HepG2 (cell line): ENCODE measurements around the gene SCYGR5. TPM values are rescaled to one million over a fixed set of nuclear protein-coding genes. Genes with fewer than 3 reads are reported as not detected.

Source experiments
- ARNT2 ChIP-seq: sonication (generic); formaldehyde crosslinking; IDR thresholded peaks from 2 replicates; pipeline ENCODE4 v1.8.0; 2022; ENCODE audit warnings: mild to moderate bottlenecking, low read depth, missing genetic modification reagents, moderate library complexity
- CEBPG ChIP-seq: IDR thresholded peaks from 2 replicates; pipeline ENCODE4 v1.6.1; 2016
- CENPT ChIP-seq: sonication (generic); formaldehyde crosslinking; IDR thresholded peaks from 2 replicates; pipeline ENCODE4 v1.8.0; 2022; ENCODE audit warnings: low read depth, mild to moderate bottlenecking, moderate library complexity, missing genetic modification reagents
- DNMT1 ChIP-seq: sonication (generic); formaldehyde crosslinking; IDR thresholded peaks from 2 replicates; pipeline ENCODE4 v1.5.1; 2020; ENCODE audit warnings: mild to moderate bottlenecking, missing genetic modification reagents
- HNF4G ChIP-seq, 2 experiments: sonication (generic) in 1 of 2; formaldehyde crosslinking in 1 of 2; IDR thresholded peaks; 2 replicates each; pipeline versions ENCODE4 v1.4.0 to v1.6.1; 2011 to 2020; ENCODE audit warnings: borderline replicate concordance in 2 of 2, low read depth in 2 of 2, mild to moderate bottlenecking in 2 of 2, low read length in 1 of 2, missing genetic modification reagents in 1 of 2, moderate library complexity in 1 of 2
- RARA ChIP-seq: IDR thresholded peaks from 2 replicates; pipeline ENCODE4 v1.6.1; 2016; ENCODE audit warnings: missing genetic modification reagents, missing compliant biosample characterization
- ZNF451 ChIP-seq: sonication (generic); formaldehyde crosslinking; IDR thresholded peaks from 2 replicates; pipeline ENCODE4 v1.5.0; 2020; ENCODE audit warnings: mild to moderate bottlenecking, missing genetic modification reagents
- ZNF772 ChIP-seq: sonication (generic); formaldehyde crosslinking; IDR thresholded peaks from 2 replicates; pipeline ENCODE4 v1.5.0; 2020; ENCODE audit warnings: mild to moderate bottlenecking, missing genetic modification reagents
- polyA plus RNA-seq, 8 experiments: library from polyadenylated mRNA; depleted of rRNA in 3 of 8; stranded (reverse) in 7 of 8; unstranded in 1 of 8; fragments of >200 nt; fragmentation: Illumina TruSeq in 4 of 8; extraction: Trizol in 4 of 8; gene quantifications; 2 replicates each; pipeline versions ENCODE4 v1.2.1 to v1.2.3, GENCODE V29; 2011 to 2016; ENCODE audit warnings: low read depth in 4 of 8, missing spikeins in 1 of 8, mixed read lengths in 1 of 8; ENCODE audit not compliant: insufficient read depth in 1 of 8
- total RNA-seq, 5 experiments: library from RNA; depleted of rRNA; stranded (reverse); fragments of >200 nt; fragmentation: Illumina TruSeq; extraction: Trizol; gene quantifications; 2 replicates each; pipeline ENCODE4 v1.2.3, GENCODE V29; 2016; ENCODE audit warnings: low read depth in 1 of 5
- TF ChIP-seq, protein P1 (sequence below): sonication (generic); formaldehyde crosslinking; IDR thresholded peaks from 2 replicates; pipeline ENCODE4 v1.4.0; 2020; ENCODE audit warnings: mild to moderate bottlenecking, missing genetic modification reagents
- TF ChIP-seq, protein P2 (sequence below): IDR thresholded peaks from 2 replicates; pipeline ENCODE4 v1.6.1; 2016
- TF ChIP-seq, protein P3 (sequence below): sonication (generic); formaldehyde crosslinking; conservative IDR thresholded peaks from 2 replicates; pipeline ENCODE4 v1.4.0; 2020; ENCODE audit warnings: mild to moderate bottlenecking, missing genetic modification reagents, moderate library complexity
- TF ChIP-seq, protein P4 (sequence below): sonication (generic); formaldehyde crosslinking; IDR thresholded peaks from 2 replicates; pipeline ENCODE4 v1.4.0; 2020; ENCODE audit warnings: missing genetic modification reagents
- TF ChIP-seq, protein P5 (sequence below): sonication (generic); formaldehyde crosslinking; IDR thresholded peaks from 2 replicates; pipeline ENCODE4; 2020; ENCODE audit warnings: missing genetic modification reagents, mild to moderate bottlenecking, borderline replicate concordance

Gene SCYGR5
- total and polyA plus RNA-seq, 2 of the 13 experiments (the other 11 are each of a cell fraction or from before 2014, with no cell fraction given): not detected

DNA sequence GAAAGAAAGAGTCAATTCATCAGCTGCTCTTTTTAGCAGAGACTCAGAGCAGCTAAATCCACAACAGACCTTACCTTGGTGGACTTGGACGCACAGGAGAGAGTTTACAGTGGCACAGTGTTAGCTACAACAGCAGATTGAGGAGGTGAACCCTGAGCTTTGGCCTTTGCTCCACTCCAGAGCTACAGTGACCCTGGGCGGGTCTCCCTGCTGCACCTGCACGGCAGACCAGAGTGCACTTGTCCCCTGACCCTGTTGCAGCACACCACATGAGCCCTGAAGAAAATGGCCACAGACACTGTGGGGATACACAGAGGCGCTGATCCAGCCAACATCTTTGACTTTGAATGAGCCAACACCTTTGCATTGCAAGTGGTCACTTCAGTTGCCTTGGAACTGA is 40.3 kb downstream of the SCYGR5 start (continued):
- TF ChIP-seq, protein P1, sequence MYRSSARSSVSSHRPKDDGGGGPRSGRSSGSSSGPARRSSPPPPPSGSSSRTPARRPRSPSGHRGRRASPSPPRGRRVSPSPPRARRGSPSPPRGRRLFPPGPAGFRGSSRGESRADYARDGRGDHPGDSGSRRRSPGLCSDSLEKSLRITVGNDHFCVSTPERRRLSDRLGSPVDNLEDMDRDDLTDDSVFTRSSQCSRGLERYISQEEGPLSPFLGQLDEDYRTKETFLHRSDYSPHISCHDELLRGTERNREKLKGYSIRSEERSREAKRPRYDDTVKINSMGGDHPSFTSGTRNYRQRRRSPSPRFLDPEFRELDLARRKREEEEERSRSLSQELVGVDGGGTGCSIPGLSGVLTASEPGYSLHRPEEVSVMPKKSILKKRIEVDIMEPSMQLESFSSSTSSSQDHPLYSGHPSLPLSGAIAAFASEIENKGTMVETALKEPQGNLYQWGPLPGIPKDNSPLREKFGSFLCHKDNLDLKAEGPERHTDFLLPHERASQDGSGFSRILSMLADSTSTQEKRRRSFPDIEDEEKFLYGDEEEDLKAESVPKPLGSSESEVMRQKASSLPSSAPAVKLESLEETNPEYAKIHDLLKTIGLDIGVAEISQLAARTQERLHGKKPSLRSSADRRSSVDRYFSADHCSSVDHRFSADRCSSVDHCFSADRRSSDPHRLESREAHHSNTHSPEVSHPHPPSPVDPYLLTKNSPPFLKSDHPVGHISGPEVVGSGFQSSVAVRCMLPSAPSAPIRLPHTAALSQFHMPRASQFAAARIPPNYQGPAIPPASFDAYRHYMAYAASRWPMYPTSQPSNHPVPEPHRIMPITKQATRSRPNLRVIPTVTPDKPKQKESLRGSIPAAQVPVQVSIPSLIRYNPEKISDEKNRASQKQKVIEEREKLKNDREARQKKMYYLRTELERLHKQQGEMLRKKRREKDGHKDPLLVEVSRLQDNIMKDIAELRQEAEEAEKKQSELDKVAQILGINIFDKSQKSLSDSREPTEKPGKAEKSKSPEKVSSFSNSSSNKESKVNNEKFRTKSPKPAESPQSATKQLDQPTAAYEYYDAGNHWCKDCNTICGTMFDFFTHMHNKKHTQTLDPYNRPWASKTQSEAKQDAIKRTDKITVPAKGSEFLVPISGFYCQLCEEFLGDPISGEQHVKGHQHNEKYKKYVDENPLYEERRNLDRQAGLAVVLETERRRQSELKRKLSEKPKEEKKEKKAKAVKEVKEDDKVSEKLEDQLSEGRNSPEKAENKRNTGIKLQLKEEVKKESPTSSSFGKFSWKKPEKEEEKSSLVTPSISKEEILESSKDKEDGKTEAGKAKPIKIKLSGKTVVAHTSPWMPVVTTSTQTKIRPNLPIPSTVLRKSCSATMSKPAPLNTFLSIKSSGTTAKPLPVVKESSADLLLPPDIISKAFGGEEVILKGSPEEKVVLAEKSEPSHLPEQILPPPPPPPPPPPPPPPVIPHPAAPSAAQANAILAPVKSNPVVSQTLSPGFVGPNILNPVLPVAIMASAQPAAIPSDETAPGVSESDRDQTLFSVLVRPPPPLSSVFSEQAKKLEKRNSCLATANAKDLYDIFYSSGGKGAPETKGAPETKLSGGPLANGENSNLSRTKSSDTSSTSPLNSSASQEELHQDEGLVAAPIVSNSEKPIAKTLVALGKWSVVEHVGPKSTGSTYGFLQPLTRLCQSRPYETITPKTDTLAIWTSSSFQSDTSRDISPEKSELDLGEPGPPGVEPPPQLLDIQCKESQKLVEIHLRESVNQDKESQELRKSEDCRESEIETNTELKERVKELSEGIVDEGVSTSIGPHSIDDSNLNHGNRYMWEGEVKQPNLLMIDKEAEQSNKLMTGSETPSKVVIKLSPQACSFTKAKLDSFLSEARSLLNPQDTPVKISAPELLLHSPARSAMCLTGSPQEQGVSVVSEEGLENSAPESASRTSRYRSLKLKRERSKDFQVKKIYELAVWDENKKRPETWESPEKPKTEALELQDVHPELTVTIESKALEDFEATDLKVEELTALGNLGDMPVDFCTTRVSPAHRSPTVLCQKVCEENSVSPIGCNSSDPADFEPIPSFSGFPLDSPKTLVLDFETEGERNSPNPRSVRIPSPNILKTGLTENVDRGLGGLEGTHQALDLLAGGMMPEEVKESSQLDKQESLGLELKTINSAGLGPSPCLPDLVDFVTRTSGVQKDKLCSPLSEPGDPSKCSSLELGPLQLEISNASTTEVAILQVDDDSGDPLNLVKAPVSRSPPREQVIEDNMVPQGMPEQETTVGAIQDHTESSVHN: no peak
- no peak for TF ChIP-seq CENPT (CRISPR knock-in tag)
- TF ChIP-seq, protein P2, sequence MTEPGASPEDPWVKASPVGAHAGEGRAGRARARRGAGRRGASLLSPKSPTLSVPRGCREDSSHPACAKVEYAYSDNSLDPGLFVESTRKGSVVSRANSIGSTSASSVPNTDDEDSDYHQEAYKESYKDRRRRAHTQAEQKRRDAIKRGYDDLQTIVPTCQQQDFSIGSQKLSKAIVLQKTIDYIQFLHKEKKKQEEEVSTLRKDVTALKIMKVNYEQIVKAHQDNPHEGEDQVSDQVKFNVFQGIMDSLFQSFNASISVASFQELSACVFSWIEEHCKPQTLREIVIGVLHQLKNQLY (CRISPR knock-in tag): peak; percentile 57; the same call in 1 of the 2 replicates
- TF ChIP-seq, protein P3, sequence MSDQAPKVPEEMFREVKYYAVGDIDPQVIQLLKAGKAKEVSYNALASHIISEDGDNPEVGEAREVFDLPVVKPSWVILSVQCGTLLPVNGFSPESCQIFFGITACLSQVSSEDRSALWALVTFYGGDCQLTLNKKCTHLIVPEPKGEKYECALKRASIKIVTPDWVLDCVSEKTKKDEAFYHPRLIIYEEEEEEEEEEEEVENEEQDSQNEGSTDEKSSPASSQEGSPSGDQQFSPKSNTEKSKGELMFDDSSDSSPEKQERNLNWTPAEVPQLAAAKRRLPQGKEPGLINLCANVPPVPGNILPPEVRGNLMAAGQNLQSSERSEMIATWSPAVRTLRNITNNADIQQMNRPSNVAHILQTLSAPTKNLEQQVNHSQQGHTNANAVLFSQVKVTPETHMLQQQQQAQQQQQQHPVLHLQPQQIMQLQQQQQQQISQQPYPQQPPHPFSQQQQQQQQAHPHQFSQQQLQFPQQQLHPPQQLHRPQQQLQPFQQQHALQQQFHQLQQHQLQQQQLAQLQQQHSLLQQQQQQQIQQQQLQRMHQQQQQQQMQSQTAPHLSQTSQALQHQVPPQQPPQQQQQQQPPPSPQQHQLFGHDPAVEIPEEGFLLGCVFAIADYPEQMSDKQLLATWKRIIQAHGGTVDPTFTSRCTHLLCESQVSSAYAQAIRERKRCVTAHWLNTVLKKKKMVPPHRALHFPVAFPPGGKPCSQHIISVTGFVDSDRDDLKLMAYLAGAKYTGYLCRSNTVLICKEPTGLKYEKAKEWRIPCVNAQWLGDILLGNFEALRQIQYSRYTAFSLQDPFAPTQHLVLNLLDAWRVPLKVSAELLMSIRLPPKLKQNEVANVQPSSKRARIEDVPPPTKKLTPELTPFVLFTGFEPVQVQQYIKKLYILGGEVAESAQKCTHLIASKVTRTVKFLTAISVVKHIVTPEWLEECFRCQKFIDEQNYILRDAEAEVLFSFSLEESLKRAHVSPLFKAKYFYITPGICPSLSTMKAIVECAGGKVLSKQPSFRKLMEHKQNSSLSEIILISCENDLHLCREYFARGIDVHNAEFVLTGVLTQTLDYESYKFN (CRISPR knock-in tag): peak; percentile 89
- no peak for TF ChIP-seq ARNT2 (CRISPR knock-in tag)
- TF ChIP-seq, protein P4, sequence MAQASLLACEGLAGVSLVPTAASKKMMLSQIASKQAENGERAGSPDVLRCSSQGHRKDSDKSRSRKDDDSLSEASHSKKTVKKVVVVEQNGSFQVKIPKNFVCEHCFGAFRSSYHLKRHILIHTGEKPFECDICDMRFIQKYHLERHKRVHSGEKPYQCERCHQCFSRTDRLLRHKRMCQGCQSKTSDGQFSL: no peak
- peak; percentile 72; the same call in 1 of the 2 replicates for TF ChIP-seq ZNF451
- TF ChIP-seq ZNF772 (CRISPR knock-in tag): 0 out of 2 replicates have a peak, but pooled peaks have one; percentile 58
- TF ChIP-seq CEBPG (CRISPR knock-in tag): 0 out of 2 replicates have a peak, but pooled peaks have one; percentile 23
- TF ChIP-seq, protein P5, sequence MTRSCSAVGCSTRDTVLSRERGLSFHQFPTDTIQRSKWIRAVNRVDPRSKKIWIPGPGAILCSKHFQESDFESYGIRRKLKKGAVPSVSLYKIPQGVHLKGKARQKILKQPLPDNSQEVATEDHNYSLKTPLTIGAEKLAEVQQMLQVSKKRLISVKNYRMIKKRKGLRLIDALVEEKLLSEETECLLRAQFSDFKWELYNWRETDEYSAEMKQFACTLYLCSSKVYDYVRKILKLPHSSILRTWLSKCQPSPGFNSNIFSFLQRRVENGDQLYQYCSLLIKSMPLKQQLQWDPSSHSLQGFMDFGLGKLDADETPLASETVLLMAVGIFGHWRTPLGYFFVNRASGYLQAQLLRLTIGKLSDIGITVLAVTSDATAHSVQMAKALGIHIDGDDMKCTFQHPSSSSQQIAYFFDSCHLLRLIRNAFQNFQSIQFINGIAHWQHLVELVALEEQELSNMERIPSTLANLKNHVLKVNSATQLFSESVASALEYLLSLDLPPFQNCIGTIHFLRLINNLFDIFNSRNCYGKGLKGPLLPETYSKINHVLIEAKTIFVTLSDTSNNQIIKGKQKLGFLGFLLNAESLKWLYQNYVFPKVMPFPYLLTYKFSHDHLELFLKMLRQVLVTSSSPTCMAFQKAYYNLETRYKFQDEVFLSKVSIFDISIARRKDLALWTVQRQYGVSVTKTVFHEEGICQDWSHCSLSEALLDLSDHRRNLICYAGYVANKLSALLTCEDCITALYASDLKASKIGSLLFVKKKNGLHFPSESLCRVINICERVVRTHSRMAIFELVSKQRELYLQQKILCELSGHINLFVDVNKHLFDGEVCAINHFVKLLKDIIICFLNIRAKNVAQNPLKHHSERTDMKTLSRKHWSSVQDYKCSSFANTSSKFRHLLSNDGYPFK (CRISPR knock-in tag): peak; percentile 57; the same call in 1 of the 2 replicates
- TF ChIP-seq HNF4G (IDR thresholded peaks at IDR 0.05; ENCODE audit: borderline replicate concordance, low read depth, low read length): peak; percentile 99
- TF ChIP-seq HNF4G (CRISPR knock-in tag; IDR thresholded peaks at IDR 0.05; ENCODE audit: borderline replicate concordance, low read depth): peak; percentile 97
- TF ChIP-seq DNMT1 (CRISPR knock-in tag): no peak
- peak; percentile 74 for TF ChIP-seq RARA
